Transverse colon (tissue), 4 donors: ENCODE results near the gene CXCL17.

Source experiments
- CTCF ChIP-seq, 5 experiments: fragments of 200-600 bp in 3 of 5; fragments of 450-650 bp in 2 of 5; sonication (generic) in 3 of 5; IDR thresholded peaks; 1 replicate in 2 of 5; 2 replicates in 3 of 5; pipeline ENCODE4 v1.5.1; 2016 to 2017; ENCODE audit warnings: antibody characterized with exemption in 5 of 5, inconsistent platforms in 3 of 5, mild to moderate bottlenecking in 2 of 5, moderate library complexity in 1 of 5
- POLR2A ChIP-seq: fragments of 450-650 bp; IDR thresholded peaks from one replicate; pipeline ENCODE4 v1.6.1; 2016; ENCODE audit warnings: antibody characterized with exemption, mild to moderate bottlenecking, moderate library complexity
- POLR2AphosphoS5 ChIP-seq, 3 donors: sonication (generic); formaldehyde crosslinking; IDR thresholded peaks; one replicate each; pipeline ENCODE4 v1.6.1; 2016; ENCODE audit warnings: antibody characterized with exemption in 3 of 3

DNA sequence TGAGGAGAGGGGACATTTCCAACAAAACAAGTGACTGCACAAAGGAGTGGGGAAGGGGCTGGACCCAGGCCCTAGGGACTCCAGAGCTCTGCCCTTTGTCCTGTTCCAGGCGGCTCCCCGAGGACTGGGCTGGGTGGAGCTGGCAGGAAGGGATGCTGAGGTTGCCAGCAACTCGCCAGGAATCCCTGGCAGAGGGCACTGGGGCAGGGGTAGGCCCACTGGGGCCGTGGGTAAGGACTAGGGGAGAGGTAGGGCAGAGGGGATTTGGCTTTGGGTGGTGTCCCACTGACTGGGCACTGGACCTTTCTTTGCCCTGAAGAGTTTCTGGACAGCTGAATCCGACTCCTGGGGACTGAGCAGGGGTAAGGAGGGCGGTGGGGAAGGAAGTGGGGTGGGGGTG is 23.4 kb downstream of the CXCL17 start:
- TF ChIP-seq CTCF (IDR thresholded peaks at IDR 0.05): no peak
- no peak for TF ChIP-seq POLR2AphosphoS5 (IDR thresholded peaks at IDR 0.05)
- no peak for TF ChIP-seq POLR2A
